NCI-H187 (cell line): ENCODE data around the gene STIM1.
"Not testable (repeated sequence)": the region's sequence is repeated elsewhere in the genome, so short reads cannot be mapped to it uniquely, and the experiment has no call there.

Experiments
- DNase-seq, 2 experiments: peaks; one replicate each; lab custom pipeline; 2025; lab: John Stamatoyannopoulos, UW

The STIM1 gene

DNA sequence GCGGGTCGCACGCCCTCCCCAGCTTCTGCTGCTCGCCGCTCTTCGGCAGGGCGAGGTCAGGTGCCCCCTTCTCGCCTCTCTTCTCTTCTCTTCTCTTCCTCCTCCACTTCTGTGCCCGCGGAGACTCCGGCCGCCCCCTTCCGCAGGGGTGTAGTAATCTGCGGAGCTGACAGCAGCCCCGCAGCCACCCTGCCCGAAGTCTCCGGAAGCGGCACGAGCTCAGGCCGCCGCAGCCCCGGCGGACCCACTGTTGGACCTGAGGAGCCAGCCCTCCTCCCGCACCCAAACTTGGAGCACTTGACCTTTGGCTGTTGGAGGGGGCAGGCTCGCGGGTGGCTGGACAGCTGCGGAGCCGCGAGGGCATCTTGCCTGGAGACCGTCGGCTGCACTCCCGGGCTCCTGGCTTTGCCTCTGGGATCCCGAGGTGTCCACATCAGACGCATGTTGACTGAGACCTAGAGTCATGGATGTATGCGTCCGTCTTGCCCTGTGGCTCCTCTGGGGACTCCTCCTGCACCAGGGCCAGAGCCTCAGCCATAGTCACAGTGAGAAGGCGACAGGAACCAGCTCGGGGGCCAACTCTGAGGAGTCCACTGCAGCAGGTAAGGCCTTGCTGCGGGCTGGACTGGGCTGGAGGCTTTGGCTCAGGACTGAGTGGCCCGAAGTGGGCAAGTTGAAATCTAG is 486 bp downstream of the STIM1 start:
- no peak for DNase-seq

DNA sequence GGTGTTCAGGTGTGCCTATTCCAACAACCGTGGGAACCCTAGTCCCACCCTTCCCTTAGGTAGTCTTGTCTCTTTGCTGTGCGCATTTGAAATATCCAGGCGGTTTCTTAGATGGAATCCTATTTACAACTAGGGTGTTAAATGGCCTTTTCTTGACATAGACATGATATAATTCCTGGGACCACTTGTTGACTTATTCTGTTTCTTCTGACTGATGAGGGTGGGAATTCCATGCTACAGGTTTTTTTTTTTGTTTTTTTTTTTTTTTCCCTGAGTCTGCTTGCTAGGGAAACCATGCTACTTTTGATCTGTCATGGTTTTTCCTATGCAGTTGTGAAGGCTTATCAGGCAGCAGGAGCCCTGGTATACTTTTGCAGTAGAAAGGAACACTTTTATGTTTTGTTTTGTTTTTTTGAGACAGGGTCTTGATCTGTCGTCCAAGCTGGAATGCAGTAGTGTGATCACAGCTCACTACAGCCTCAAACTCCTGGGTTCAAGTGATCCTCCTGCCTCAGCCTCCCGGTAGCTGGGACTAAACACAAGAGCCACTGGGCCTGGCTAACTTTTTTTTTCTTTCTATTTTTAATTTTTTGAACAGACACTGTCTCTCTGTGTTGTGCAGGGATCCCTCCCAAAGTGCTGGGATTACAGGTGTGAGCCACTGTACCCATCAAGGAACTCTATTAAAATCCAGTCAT is 1.5 kb downstream of the STIM1 start:
- DNase-seq: no peak

DNA sequence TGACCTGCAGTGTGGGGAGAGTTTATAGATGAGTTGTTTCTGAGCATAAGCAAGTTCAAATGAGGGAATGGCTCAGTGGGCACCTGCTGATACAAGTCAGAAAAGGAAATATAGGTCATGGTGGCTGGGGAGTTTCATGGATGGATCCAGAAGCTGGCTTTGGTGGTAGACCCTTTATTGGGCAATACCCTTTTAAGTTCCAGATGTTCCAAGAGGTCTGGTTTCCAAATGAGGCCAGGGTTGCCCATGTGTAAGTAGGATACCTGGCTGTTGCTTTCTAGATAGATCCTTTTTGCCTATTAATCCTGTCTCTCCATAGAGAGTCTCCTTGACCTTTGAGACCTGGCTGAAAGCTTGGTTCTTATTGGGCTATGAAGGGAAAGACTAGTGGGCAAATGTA is 2.2 kb downstream of the STIM1 start:
- no peak for DNase-seq

DNA sequence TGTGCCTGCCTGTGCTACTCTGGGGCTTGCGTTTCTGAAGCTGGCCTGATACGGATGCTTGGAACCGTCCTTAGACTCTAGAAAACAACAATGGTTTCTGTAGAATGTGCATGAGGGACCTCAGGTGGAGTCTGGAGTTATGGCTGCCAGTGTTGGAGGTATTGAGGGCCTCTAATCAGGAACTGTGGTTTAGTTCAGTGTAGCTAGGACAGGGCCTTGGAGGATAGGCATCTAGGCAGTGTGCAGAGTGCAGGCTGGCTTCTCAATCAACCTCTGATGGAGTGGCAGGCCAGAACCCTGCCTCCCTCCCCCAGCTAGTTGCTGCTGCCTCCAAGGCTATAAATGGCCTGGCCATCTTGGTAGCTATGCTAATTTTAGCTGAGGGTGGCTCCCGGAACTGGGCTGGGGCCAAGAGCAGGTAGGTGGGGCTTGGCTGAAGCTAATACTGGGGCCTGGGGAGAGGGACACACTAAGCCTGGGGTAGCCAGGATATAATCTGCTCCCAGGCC is 4.0 kb downstream of the STIM1 start:
- no peak for DNase-seq

DNA sequence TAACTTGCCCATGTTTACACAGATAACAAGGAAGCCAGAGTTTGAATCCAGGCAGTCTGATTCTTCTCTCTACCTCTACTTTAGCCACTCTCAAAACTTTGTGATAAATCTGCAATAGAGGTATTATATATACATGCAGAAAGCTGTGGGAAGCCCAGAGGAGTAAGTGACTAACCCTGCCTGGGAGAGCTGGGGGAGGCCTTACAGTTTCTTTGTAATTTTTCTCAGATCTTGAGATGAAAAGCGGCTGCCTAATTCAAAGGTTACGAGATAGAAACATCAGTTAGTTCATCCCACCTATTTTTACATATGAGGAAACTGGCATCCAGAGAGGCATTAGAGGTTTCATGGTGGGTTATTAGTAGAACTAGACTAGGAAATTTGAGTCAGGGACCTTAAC is 4.9 kb downstream of the STIM1 start:
- no peak for DNase-seq

DNA sequence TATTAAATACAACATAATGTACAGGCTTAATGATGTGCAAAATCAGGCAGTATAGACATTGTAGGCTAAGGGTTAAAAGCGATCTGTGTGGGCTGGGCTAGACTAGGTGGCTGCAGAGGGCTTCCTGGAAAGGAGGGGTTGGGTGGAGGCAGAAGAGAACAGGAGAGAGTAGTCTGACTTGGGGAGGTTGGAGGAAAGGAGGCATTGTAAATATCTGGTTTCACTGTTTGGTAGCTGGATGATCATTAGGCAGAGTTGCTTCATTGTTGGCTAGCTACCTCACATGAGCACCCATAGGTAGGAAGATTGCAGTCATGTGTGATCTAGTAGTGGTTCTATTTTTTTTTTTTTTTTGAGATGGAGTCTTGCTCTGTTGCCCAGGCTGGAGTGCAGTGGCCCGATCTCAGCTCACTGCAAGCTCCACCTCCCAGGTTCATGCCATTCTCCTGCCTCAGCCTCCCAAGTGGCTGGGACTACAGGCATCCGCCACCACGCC is 5.5 kb downstream of the STIM1 start:
- DNase-seq: not testable (repeated sequence)

DNA sequence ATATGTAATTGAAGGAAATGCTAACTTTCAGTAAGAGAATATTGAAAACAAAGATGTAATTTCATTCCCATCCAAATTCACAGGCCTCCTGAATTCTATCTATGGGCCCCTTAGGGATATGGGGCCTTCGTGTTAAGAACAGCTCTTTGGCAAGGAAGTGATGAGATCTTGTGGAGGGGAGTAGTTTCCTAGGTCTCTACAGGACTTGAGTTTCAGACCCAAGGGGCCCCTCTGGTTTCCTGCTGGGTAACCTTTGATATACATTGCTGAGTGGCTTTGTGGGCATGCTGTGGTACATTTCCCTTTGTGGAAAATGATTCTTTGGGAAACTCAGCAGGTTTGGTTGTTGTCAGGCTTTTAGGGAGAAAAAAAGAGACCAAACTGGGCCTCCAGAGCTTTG is 6.2 kb downstream of the STIM1 start:
- DNase-seq: no peak

DNA sequence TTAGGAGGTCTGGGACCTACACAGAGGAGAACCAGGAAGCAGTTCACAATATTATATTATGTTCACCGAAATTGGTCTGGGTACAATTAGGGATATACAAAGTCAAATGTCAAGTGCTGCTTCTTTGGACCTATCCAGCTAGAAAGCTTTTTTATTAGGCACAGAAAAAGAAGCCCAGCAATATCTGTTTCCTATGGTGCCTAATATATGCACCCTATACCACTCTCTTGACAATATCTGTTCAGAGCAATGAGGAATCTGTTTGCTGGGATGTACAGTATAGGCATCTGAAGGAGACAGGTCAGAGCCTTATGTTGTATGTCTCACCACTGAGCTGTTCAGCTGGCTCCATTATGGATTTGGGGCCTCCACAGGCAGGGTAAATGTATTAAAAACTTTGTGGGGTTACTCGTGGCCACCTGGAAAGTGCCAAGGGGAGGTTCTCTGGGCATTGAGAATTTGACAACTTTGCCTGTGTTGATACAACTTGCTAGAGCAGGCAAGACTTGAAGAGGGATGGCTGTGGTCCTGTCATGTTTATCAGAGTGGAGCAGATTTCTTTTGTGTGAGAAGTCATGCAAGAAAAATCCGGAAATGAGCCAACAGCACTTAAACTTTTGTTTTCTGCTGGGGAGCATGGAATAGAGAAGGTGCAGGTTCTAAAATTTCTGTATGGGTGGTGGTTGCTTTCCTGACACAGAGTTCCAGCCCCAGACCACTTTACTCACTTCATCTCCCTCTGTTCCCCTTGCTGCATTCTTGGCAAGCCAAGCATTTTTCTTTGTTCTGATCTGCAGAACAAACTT is 10.1 kb downstream of the STIM1 start:
- DNase-seq: no peak

DNA sequence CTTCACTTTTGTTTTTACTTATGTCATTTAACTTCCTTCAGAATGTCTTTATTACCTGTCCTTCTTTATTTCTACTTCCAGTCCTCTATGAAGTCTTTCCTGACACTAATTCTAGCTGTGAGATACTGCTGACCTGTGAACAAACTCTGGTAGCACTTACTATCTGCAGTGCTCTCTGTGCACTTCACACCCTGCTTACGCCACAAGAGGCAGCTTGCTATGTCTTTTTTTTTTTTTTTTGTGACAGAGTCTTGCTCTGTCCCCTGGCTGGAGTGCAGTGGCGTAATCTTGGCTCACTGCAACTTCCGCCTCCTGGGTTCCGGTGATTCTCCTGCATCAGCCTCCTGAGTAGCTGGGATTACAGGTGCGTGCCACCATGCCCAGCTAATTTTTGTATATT is 10.7 kb downstream of the STIM1 start:
- DNase-seq: no peak

DNA sequence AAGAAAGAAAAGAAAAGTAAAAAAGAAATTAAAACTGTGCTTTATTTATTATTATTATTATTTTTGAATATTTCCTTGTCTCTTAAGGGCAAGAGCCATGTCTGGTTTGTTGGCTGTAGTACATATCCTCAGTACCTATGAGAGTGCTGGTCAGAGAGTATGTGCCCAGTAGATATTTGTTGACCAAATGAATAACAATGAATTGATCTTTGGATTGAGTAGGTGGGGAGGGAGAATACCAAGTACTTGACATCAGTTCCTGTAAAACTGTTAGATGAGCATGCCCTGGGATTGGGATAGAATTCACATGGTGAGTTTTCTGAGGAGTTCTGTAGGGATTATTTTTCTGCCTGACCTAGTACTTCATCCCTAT is 11.4 kb downstream of the STIM1 start:
- no peak for DNase-seq

DNA sequence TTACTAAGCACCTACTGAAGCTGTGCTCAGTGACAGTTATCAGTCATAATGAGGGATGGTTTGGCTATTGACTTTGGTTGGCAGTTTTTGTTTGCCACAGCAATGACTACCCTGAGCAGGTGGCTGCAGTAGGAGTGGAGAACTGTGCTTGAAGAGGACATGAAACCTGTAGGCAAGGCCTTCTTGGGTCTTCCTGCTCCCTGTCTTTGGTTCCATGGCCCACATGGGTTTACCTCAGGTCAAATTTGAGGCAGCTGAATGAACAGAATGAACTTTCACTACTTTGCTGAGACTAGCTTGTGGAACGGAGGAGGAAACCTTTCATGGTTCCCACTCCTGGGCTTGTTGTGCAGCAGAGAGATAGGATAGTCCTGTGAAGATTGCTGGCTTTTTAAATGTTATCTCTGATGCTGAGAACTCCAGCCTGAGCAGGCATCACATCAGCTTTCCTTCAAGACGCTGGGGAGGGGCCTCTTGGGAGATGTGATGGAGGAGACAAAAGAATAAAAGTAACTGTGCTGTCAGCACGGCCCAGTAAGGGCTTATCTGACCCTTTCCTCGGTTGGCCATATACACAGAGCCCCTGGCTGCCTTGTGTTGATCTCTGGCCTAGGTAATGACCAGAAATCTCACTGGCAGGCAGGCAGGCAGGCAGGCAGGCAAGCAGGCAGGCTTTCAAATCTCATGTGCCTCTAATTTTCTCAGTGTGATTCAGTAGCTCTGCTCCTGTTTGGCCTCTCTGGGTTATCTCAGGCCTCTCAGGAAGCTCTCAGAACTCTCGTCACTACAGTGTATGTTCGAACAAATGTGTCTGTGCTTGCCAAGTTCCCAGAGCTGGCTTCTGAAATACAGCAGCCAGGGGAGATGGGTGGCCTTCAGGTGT is 12.0 kb downstream of the STIM1 start:
- DNase-seq: no peak

DNA sequence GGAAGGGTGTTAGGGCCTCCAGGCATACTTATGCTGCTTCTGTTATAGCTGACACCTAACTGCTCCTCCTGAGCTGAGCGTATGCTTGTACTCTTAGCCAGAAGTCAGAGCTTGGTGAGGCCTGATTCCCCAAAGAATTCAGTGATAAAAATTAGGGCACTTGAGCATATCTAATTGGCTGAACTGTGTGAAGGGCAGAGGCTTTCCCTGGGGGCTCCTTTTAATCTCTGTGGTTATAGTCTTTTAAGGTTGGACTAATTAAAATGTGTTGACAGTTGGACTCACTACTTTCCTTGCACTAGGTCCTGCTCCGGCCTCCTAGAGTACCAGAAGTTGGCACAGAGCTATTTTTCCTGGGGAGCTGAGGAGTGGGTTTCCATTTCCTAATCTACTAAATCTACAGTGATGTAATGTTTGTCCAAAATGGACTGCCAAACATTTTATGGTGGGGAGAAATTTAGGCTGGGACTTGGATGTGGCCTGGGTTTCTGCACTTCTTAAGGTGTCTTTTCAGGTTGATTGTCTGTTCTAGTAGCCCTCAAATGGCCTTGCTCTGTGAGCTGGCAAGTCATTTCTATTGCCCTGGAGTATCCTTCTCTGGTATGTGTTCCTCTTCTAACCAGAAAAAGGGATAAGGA is 18.4 kb downstream of the STIM1 start:
- no peak for DNase-seq

DNA sequence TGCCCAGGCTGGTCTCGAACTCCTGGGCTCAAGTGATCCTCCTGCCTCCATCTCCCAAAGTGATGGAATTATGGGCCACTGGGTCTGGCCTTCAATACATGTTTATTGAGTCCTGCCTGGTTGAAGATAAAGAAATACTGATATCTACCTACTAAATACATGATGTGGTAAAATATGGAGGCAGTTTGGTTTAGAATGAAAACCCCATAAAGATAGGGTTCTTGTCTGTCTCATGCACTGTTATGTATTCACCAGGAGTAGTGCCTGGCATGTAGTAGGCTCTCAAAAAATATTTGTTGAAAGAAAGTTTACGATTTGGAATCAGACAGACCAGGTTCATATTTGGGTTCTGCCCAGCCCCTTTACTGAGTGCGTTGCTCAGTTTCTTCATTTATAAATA is 21.1 kb downstream of the STIM1 start:
- no peak for DNase-seq

DNA sequence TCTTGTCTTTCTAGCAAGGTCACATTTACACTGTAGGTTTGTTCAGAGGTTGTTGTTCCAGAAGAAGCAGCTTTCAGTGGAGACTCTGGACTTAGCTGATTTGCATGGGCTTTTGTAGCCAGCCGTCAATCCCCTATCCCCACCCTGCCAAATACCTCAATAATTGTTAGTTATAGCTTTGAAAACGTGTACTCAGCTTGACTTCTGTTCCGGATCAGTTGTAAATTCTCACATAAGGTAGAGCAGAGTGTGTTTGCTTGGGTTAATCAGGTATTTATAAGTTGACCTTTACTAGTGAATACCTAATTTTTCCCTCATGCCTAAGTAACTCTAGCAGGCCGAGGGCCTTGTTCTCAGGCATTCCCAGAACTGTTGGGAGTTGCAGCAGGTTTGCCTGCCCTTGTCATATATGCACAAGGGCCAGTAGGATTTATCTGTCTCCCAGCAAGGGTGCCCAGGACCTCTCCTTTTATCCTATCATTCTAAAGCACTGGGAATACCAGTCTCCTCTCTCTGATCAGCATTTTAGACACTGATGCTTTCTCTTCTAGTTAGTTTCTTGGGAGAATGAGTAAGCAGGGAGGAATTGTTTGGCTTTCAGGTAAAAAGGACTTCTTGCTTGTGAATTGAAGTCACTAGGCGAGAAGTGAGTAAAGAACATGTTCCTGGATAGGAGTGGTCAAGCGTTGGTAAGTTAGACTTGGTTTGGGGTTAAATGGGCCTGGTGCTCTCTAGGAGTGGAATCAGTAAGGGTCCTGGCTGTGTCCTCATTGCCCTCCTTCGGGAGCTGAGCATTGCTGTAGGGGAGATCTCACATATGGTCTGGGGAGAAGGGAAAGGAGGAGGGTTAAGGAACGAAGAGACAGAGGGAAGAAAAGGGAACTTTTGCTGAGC is 22.1 kb downstream of the STIM1 start:
- no peak for DNase-seq

DNA sequence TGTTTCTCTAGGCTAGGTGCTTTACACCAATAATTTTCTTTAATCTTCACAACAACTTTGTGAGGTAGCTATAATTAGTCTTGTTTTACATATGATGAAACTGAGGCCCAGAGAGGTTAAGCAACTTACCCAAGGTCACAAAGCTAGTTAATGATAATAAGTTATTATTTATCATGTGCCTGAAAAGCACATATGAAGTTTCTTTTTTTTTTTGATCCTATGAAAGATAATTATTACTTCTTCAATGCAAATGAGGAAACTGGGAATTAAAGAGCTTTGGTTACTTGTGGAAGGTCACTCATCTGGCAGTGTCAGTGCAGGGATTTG is 22.8 kb downstream of the STIM1 start:
- no peak for DNase-seq

DNA sequence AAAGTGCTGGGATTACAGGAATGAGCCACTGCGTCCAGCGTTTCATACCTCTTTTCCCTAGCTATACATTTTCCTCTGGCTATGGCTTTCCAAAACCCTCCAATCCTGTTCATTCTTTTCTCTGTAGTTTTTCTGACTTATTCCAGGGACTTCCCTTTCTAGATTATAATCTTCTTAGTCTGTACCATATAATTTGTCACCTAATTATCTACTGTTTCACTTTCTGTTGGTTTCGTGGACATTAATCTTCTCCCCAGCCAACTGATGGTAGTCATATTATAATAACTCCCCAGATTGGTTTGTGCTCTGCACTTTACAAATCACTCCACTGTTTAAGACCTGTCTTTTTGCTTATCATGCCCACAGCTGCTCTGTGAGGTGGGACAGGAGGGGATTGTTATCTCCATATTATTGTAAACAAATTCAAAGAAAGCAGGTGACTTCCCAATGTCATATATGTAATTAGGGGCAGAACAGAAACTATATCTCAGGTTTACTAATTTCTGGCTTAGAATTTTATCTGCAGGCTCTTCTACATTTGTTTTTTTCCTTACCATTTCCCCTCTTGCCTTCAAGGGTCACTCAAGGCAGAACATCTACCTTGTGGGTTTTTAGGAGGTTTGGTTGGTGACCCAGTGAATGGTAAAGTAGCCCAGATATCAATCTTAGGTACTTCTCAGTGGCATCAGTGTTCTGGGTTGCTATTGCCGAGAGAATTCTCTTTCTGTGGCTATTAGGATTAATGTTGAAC is 23.9 kb downstream of the STIM1 start:
- no peak for DNase-seq

DNA sequence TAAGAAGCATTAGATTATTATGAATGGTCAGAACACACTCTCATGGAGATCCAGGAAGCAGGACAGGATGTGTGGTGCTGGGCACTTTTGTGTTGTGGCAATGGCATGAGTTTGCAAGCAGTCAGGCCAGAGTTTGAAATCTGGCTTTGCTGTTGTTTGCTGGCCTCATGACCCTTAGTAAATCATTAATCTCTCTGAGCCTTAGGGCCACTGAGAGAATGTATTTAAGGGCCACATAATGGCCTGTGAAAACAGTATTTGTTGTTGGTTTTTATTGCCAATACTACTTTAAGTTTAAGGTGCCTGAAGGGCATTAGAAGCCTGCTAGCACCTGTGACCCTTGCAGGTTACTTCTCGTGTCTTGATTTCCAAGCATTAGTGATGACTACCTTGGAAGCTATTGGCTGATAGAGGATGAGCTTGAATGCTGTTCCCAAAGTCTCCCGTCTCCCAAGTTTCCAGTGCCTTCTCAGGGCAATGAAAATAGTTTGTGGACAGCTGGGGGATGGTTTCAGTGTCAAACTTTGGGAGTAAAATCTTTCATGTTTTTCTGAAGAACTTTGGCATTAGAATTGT is 24.6 kb downstream of the STIM1 start:
- no peak for DNase-seq

DNA sequence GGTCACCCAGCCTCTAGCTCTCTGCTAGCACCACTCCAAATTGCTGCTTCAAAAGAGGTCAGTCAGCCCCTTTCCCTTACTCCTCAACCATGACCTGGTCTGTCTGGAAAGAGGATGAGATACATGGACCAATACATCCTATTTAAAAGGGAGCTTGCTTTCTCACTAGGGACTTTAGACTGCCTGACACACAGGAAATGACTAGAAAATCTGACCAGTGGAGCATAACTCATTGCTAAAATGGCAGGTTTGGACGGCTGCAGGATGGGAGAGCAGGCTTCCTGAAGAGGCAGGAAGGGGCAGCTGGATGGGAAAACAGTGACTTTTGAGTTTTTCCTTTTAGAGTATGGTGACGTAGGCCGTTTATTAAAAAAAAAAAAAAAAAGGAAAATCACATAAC is 25.3 kb downstream of the STIM1 start:
- DNase-seq: no peak

DNA sequence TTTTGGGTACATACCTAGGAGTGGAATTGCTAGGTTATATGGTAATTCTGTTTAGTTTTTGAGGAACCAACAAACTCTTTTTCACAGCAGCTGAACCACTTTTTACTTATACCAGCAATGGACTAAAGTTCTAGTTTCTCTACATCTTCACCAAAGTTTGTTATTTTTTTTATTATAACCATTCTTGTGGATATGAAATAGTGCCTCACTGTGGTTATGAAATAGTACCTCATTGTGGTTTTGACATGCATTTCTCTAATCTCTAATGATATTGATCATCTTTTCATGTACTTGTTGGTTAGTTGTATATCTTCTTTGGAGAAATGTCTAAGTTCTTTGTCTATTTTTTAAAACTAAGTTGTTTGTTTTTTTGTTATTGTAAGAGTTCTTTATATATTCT is 27.2 kb downstream of the STIM1 start:
- DNase-seq: no peak
